ENCODE results near the gene RASD1. TPM values are rescaled to one million over a fixed set of nuclear protein-coding genes. Genes with fewer than 3 reads are reported as not detected.

The RASD1 gene
- total and polyA plus RNA-seq, 2 donors (not counting 1 experiment from before 2014, with no cell fraction given), result 0.34 to 2.6 TPM

GRCh38 chr17:17512866-17513265, 16.7 kb upstream of the RASD1 start:
- Histone ChIP-seq H4K20me1 (ENCODE audit: control insufficient read depth, extremely low read depth, insufficient read depth, low read length) (no peaks in the 10 kb centered on the region), H3K4me3 (replicated peaks in 1 of 4; ENCODE audit: control extremely low read depth in 1 of 4, insufficient read depth in 1 of 4, low read depth in 3 of 4, low read length in 4 of 4) (no peak overlapping the region), H3K4me2 (ENCODE audit: extremely low read depth, insufficient read depth, low read length) (no peak overlapping the region), H3K36me3 (ENCODE audit: control insufficient read depth, insufficient read depth, low read length) (no peaks in the 10 kb centered on the region), H2AFZ (ENCODE audit: low read length) (no peak overlapping the region), H3K4me1 (ENCODE audit: control insufficient read depth, extremely low read depth, insufficient read depth, low read length) (peaks cover 4% of the 10 kb centered on the region), H3K9ac (ENCODE audit: insufficient read depth, low read length) (no peak overlapping the region), H3K9me3 (ENCODE audit: control insufficient read depth, insufficient read depth, low read depth, low read length) (no peaks in the 10 kb centered on the region), H3K27me3 (ENCODE audit: control insufficient read depth, insufficient read depth, low read length) (no peaks in the 10 kb centered on the region), H3K27ac (ENCODE audit: insufficient read depth, low read length) (no peak overlapping the region), H3K79me2 (ENCODE audit: control insufficient read depth, insufficient read depth, low read length) (no peaks in the 10 kb centered on the region)
- DNase-seq (ENCODE audit: low read depth in 2 of 2), result no peak
- TF ChIP-seq EZH2 (IDR thresholded peaks at IDR 0.05; ENCODE audit: low read length, missing control alignments), result no peak
- no peak for TF ChIP-seq CTCF (conservative IDR thresholded peaks at IDR 0.05 in 1 of 2, IDR thresholded peaks at IDR 0.05 in 1 of 2; ENCODE audit: low read depth in 1 of 2, low read length in 2 of 2)

GRCh38 chr17:17511881-17512858, 16.0 kb upstream of the RASD1 start:
- DNase-seq (ENCODE audit: low read depth in 2 of 2), result peak; percentile 83 to 97
- Histone ChIP-seq H3K9ac (ENCODE audit: insufficient read depth, low read length) (no peak overlapping the region), H3K27me3 (ENCODE audit: control insufficient read depth, insufficient read depth, low read length) (no peaks in the 10 kb centered on the region), H3K79me2 (ENCODE audit: control insufficient read depth, insufficient read depth, low read length) (no peaks in the 10 kb centered on the region), H4K20me1 (ENCODE audit: control insufficient read depth, extremely low read depth, insufficient read depth, low read length) (no peaks in the 10 kb centered on the region), H3K27ac (ENCODE audit: insufficient read depth, low read length) (no peak overlapping the region), H3K9me3 (ENCODE audit: control insufficient read depth, insufficient read depth, low read depth, low read length) (no peaks in the 10 kb centered on the region), H3K4me2 (ENCODE audit: extremely low read depth, insufficient read depth, low read length) (no peak overlapping the region), H3K36me3 (ENCODE audit: control insufficient read depth, insufficient read depth, low read length) (no peaks in the 10 kb centered on the region), H2AFZ (ENCODE audit: low read length) (no peak overlapping the region), H3K4me3 (replicated peaks in 1 of 4; ENCODE audit: control extremely low read depth in 1 of 4, insufficient read depth in 1 of 4, low read depth in 3 of 4, low read length in 4 of 4) (no peak overlapping the region), H3K4me1 (ENCODE audit: control insufficient read depth, extremely low read depth, insufficient read depth, low read length) (peaks cover 4% of the 10 kb centered on the region)
- no peak for TF ChIP-seq CTCF (conservative IDR thresholded peaks at IDR 0.05 in 1 of 2, IDR thresholded peaks at IDR 0.05 in 1 of 2; ENCODE audit: low read depth in 1 of 2, low read length in 2 of 2)
- TF ChIP-seq EZH2 (IDR thresholded peaks at IDR 0.05; ENCODE audit: low read length, missing control alignments), result no peak

GRCh38 chr17:17511293-17511741, 15.1 kb upstream of the RASD1 start:
- TF ChIP-seq EZH2 (IDR thresholded peaks at IDR 0.05; ENCODE audit: low read length, missing control alignments) (no peak), CTCF (conservative IDR thresholded peaks at IDR 0.05 in 1 of 2, IDR thresholded peaks at IDR 0.05 in 1 of 2; ENCODE audit: low read depth in 1 of 2, low read length in 2 of 2) (no peak)
- H3K9ac ChIP-seq (ENCODE audit: insufficient read depth, low read length), result peak overlapping the region; percentile 2
- no peaks in the 10 kb centered on the region for H3K27me3 ChIP-seq (ENCODE audit: control insufficient read depth, insufficient read depth, low read length)
- H3K4me2 ChIP-seq (ENCODE audit: extremely low read depth, insufficient read depth, low read length), result no peak overlapping the region
- H3K79me2 ChIP-seq (ENCODE audit: control insufficient read depth, insufficient read depth, low read length), result no peaks in the 10 kb centered on the region
- H3K4me3 ChIP-seq (replicated peaks in 1 of 4; ENCODE audit: control extremely low read depth in 1 of 4, insufficient read depth in 1 of 4, low read depth in 3 of 4, low read length in 4 of 4), result no peak overlapping the region
- no peak overlapping the region for H3K27ac ChIP-seq (ENCODE audit: insufficient read depth, low read length)
- H2AFZ ChIP-seq (ENCODE audit: low read length), result no peak overlapping the region
- H3K36me3 ChIP-seq (ENCODE audit: control insufficient read depth, insufficient read depth, low read length), result no peaks in the 10 kb centered on the region
- DNase-seq (ENCODE audit: low read depth in 2 of 2), result no peak
- no peaks in the 10 kb centered on the region for H4K20me1 ChIP-seq (ENCODE audit: control insufficient read depth, extremely low read depth, insufficient read depth, low read length)
- no peaks in the 10 kb centered on the region for H3K9me3 ChIP-seq (ENCODE audit: control insufficient read depth, insufficient read depth, low read depth, low read length)
- peaks cover 4% of the 10 kb centered on the region for H3K4me1 ChIP-seq (ENCODE audit: control insufficient read depth, extremely low read depth, insufficient read depth, low read length)
